B cell (primary cell): ENCODE results near the gene CHD1. TPM values are rescaled to one million over a fixed set of nuclear protein-coding genes. Genes with fewer than 3 reads are reported as not detected.

ENCODE experiments used
- ATAC-seq: fragments of 200-7000 bp; cut with Tn5 transposase; one replicate; pipeline ENCODE4 v1.10.0; 2021; ENCODE audit warnings: low read depth, mild to moderate bottlenecking, moderate number of reproducible peaks, moderate library complexity
- CTCF ChIA-PET: fragments of 350-600 bp; sonication (Branson Sonifier 250); formaldehyde crosslinking; loops from one replicate; lab custom pipeline; 2021; ENCODE audit warnings: antibody characterized with exemption, inconsistent platforms; lab: Charles Lee
- POLR2A ChIA-PET: fragments of 350-600 bp; sonication (Branson Sonifier 250); formaldehyde crosslinking; loops from one replicate; lab custom pipeline; 2021; ENCODE audit warnings: antibody characterized with exemption; lab: Charles Lee
- DNase-seq: peaks from one replicate; pipeline ENCODE4 v3.0.0; 2013
- H2AFZ ChIP-seq: 2 replicates; pipeline ENCODE4 v1.6.1; 2012; ENCODE audit warnings: mild to moderate bottlenecking, low read depth, low read length; ENCODE audit not compliant: insufficient read depth, poor library complexity, severe bottlenecking
- H3K27ac ChIP-seq, 2 donors: 1 replicate in 1 of 2; 2 replicates in 1 of 2; pipeline ENCODE4 v1.5.1; 2012 to 2013; ENCODE audit warnings: low read length in 2 of 2, mild to moderate bottlenecking in 2 of 2, moderate library complexity in 1 of 2
- H3K27me3 ChIP-seq, 4 experiments: fragments of 200-600 bp in 1 of 4; sonication (generic) in 1 of 4; replicated peaks in 1 of 4; 1 replicate in 2 of 4; 2 replicates in 2 of 4; pipeline versions ENCODE4 v1.6.1 to v1.7.0; 2013 to 2016; ENCODE audit warnings: low read length in 3 of 4, mild to moderate bottlenecking in 2 of 4, mixed read lengths in 1 of 4, moderate library complexity in 1 of 4; ENCODE audit not compliant: insufficient read depth in 4 of 4, control insufficient read depth in 3 of 4; ENCODE audit errors: control extremely low read depth in 1 of 4
- H3K36me3 ChIP-seq, 2 experiments: replicated peaks in 1 of 2; 1 replicate in 1 of 2; 2 replicates in 1 of 2; pipeline versions ENCODE4 v1.6.1 to v1.7.1; 2013; ENCODE audit warnings: low read length in 1 of 2; ENCODE audit not compliant: insufficient read depth in 2 of 2, control insufficient read depth in 1 of 2; ENCODE audit errors: control extremely low read depth in 1 of 2, extremely low read depth in 1 of 2
- H3K4me1 ChIP-seq, 2 donors: fragments of 200-600 bp in 1 of 2; sonication (generic) in 1 of 2; 1 replicate in 1 of 2; 2 replicates in 1 of 2; pipeline versions ENCODE4 v1.5.1 to v1.6.1; 2013 to 2017; ENCODE audit warnings: low read length in 2 of 2; ENCODE audit not compliant: control insufficient read depth in 2 of 2, insufficient read depth in 2 of 2
- H3K4me2 ChIP-seq: replicated peaks from 2 replicates; pipeline ENCODE3; 2012; ENCODE audit warnings: mild to moderate bottlenecking, low read depth, low read length; ENCODE audit not compliant: poor library complexity, severe bottlenecking
- H3K4me3 ChIP-seq, 5 experiments: fragments of 200-600 bp in 1 of 5; sonication (generic) in 1 of 5; 1 replicate in 3 of 5; 2 replicates in 2 of 5; pipeline versions ENCODE4 v1.5.1 to v1.7.0; 2011 to 2016; ENCODE audit warnings: low read length in 4 of 5, mild to moderate bottlenecking in 4 of 5, low read depth in 2 of 5, control low read depth in 1 of 5, moderate library complexity in 1 of 5; ENCODE audit not compliant: insufficient read depth in 1 of 5; ENCODE audit errors: control extremely low read depth in 1 of 5, extremely low read depth in 1 of 5
- H3K79me2 ChIP-seq: fragments of 200-600 bp; sonication (generic); one replicate; pipeline ENCODE4 v1.6.0; 2016; ENCODE audit warnings: low read length; ENCODE audit not compliant: control insufficient read depth, insufficient read depth
- H3K9ac ChIP-seq: fragments of 200-600 bp; sonication (generic); 2 replicates; pipeline ENCODE4 v1.6.1; 2017; ENCODE audit warnings: mild to moderate bottlenecking, low read length, moderate library complexity
- H3K9me3 ChIP-seq, 3 donors: one replicate each; pipeline versions ENCODE4 v1.6.1 to v1.7.1; 2013; ENCODE audit warnings: low read length in 2 of 3; ENCODE audit not compliant: control insufficient read depth in 2 of 3, insufficient read depth in 1 of 3; ENCODE audit errors: control extremely low read depth in 1 of 3
- H4K20me1 ChIP-seq: 2 replicates; pipeline ENCODE4 v1.6.0; 2012; ENCODE audit warnings: mild to moderate bottlenecking, low read length; ENCODE audit not compliant: insufficient read depth, control insufficient read depth, poor library complexity, severe bottlenecking
- H3K27ac Mint-ChIP-seq: one replicate; pipeline ENCODE4 v1.8.0; 2021; ENCODE audit warnings: mixed read lengths
- H3K27me3 Mint-ChIP-seq: one replicate; pipeline ENCODE4 v1.8.0; 2021; ENCODE audit warnings: mixed read lengths
- H3K4me1 Mint-ChIP-seq: one replicate; pipeline ENCODE4 v1.8.0; 2021; ENCODE audit warnings: mixed read lengths
- H3K4me3 Mint-ChIP-seq: one replicate; pipeline ENCODE4 v1.8.0; 2021; ENCODE audit warnings: mixed read lengths
- H3K9me3 Mint-ChIP-seq: one replicate; pipeline ENCODE4 v1.8.0; 2022; ENCODE audit warnings: mixed read lengths; ENCODE audit not compliant: insufficient read depth
- EZH2 ChIP-seq: IDR thresholded peaks from 2 replicates; pipeline ENCODE4 v1.6.1; 2012; ENCODE audit warnings: borderline replicate concordance, low read depth, mild to moderate bottlenecking, moderate library complexity, low read length; ENCODE audit not compliant: insufficient read depth, poor library complexity, severe bottlenecking
- WGBS: methylation state at CpG from one replicate; pipeline ENCODE4 v1.1.5; 2013; ENCODE audit warnings: missing lambda C conversion rate; ENCODE audit not compliant: insufficient coverage; 5-methylcytosine and 5-hydroxymethylcytosine counted together
- intact Hi-C: fragments of 100-400 bp; cut with micrococcal nuclease; formaldehyde crosslinking; loops from one replicate; pipeline ENCODE4 v1.10.0; 2022
- polyA plus RNA-seq: library from polyadenylated mRNA; depleted of rRNA; stranded (reverse); fragments of >200 nt; gene quantifications from 2 replicates; pipeline ENCODE4 v1.2.3, GENCODE V29; 2012
- total RNA-seq, 2 donors: library from RNA; stranded (reverse); fragments of 120-200 nt in 1 of 2; gene quantifications; 1 replicate in 1 of 2; 2 replicates in 1 of 2; pipeline versions ENCODE4 v1.2.3 to v1.2.4, GENCODE V29; 2013 to 2022
- TF ChIP-seq, protein P1 (sequence below): fragments of 200-600 bp; IDR thresholded peaks from one replicate; pipeline ENCODE4 v1.8.0; 2022; ENCODE audit warnings: antibody characterized with exemption, mild to moderate bottlenecking

The CHD1 gene
- total and polyA plus RNA-seq, 2 donors (not counting 1 experiment from before 2014, with no cell fraction given), result 27.8 to 91.4 TPM

- H3K9me3 Mint-ChIP-seq, result no peaks in the 10 kb centered on the region
- POLR2A ChIA-PET, result no interaction called here
- DNase-seq, result no peak
These were observed 19.4 kb downstream of the CHD1 start for GRCh38 chr5:98909363-98909762.

DNA sequence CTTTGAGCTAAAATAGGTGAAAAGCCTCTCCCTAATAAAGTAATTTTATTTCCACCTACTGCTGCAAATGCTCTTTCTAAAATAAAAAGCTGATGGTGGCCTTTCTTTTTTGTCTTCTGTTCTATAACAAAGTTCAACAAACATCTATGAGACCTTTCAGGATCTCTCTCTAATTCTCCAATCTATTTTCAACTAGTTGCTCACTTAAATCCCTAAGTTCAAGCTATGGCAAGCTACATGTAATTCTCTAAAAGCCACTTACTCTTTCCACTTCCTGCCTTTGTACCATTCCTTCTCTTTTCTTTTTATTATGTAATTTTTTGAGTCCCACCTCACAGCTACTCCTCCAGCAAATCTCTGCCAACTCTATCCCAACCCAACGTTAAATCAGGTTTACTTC, 20.9 kb downstream of the CHD1 start:
- Histone ChIP-seq H3K4me1 (peaks cover 11 to 18% of the 10 kb centered on the region in 2 donors), H3K4me3 (no peak overlapping the region), H3K9me3 (no peaks in the 10 kb centered on the region), H2AFZ (no peak overlapping the region), H3K27ac (peak overlapping the region in 1 of 2 donors; percentile 62), H3K9ac (no peak overlapping the region), H3K36me3 (peaks cover 6 to 22% of the 10 kb centered on the region in 2 experiments), H3K79me2 (peaks cover 93% of the 10 kb centered on the region), H4K20me1 (peaks cover 38% of the 10 kb centered on the region), H3K27me3 (no peaks in the 10 kb centered on the region), H3K4me2 (no peak overlapping the region)
- 100% methylated on average over 1 of the region's 1 CpG for WGBS
- Mint-ChIP-seq H3K4me1 (peaks cover 41% of the 10 kb centered on the region), H3K27ac (peak overlapping the region; percentile 29), H3K9me3 (no peaks in the 10 kb centered on the region), H3K27me3 (no peaks in the 10 kb centered on the region), H3K4me3 (no peak overlapping the region)
- POLR2A ChIA-PET, result no interaction called here
- intact Hi-C loops, result no loop called here
- no peak for TF ChIP-seq EZH2
- TF ChIP-seq, protein P1, sequence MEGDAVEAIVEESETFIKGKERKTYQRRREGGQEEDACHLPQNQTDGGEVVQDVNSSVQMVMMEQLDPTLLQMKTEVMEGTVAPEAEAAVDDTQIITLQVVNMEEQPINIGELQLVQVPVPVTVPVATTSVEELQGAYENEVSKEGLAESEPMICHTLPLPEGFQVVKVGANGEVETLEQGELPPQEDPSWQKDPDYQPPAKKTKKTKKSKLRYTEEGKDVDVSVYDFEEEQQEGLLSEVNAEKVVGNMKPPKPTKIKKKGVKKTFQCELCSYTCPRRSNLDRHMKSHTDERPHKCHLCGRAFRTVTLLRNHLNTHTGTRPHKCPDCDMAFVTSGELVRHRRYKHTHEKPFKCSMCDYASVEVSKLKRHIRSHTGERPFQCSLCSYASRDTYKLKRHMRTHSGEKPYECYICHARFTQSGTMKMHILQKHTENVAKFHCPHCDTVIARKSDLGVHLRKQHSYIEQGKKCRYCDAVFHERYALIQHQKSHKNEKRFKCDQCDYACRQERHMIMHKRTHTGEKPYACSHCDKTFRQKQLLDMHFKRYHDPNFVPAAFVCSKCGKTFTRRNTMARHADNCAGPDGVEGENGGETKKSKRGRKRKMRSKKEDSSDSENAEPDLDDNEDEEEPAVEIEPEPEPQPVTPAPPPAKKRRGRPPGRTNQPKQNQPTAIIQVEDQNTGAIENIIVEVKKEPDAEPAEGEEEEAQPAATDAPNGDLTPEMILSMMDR, result no peak
- no peak for DNase-seq
- ATAC-seq, result no peak
- CTCF ChIA-PET, result interaction anchor here (0.8 to 2.6 kb wide), 7 partner anchors 19 to 154 kb away, joined by 3 to 35 read pairs (median 8); no protein-coding TSS in a partner anchor

More at GRCh38 chr5:98909363-98909762, 19.4 kb downstream of the CHD1 start:
- H3K27me3 ChIP-seq, result no peaks in the 10 kb centered on the region
- H3K36me3 ChIP-seq, result peaks cover 1 to 19% of the 10 kb centered on the region in 2 experiments
- no peak overlapping the region for H3K27ac Mint-ChIP-seq
- H3K4me3 Mint-ChIP-seq, result no peak overlapping the region
- intact Hi-C loops, result no loop called here
- CTCF ChIA-PET, result interaction anchor here (1.0 to 1.2 kb wide), 3 partner anchors 10 to 123 kb away, joined by 3 to 8 read pairs (median 5); no protein-coding TSS in a partner anchor
- TF ChIP-seq, protein P1, result no peak
- no peak for TF ChIP-seq EZH2
- no peaks in the 10 kb centered on the region for H3K9me3 ChIP-seq
- H3K4me1 ChIP-seq, result peaks cover 15 to 18% of the 10 kb centered on the region in 2 donors
- no peak overlapping the region for H3K27ac ChIP-seq
- peaks cover 47% of the 10 kb centered on the region for H4K20me1 ChIP-seq
- no peak overlapping the region for H2AFZ ChIP-seq
- no peak overlapping the region for H3K4me3 ChIP-seq
- H3K4me2 ChIP-seq, result no peak overlapping the region
- ATAC-seq, result no peak
- no peak overlapping the region for H3K9ac ChIP-seq
- peaks cover 51% of the 10 kb centered on the region for H3K4me1 Mint-ChIP-seq
- no peaks in the 10 kb centered on the region for H3K27me3 Mint-ChIP-seq
- no CpG with 5 or more reads among the region's 2 CpGs for WGBS
- H3K79me2 ChIP-seq, result peaks cover 93% of the 10 kb centered on the region
